Daoy (cell line): Measurements from ENCODE around the gene EDAR. TPM values are rescaled to one million over a fixed set of nuclear protein-coding genes. Genes with fewer than 3 reads are reported as not detected.

Experiments used
- DNase-seq: peaks from one replicate; pipeline ENCODE4 v3.0.0-alpha.2; 2015; ENCODE audit warnings: low read depth
- total RNA-seq: library from RNA; depleted of rRNA; stranded (reverse); fragments of >200 nt; shearing (Covaris generic); gene quantifications from 2 replicates; pipeline ENCODE4 v1.2.3, GENCODE V29; 2014; rRNA removed

Gene EDAR
- not detected in 2 replicates for total RNA-seq

DNA sequence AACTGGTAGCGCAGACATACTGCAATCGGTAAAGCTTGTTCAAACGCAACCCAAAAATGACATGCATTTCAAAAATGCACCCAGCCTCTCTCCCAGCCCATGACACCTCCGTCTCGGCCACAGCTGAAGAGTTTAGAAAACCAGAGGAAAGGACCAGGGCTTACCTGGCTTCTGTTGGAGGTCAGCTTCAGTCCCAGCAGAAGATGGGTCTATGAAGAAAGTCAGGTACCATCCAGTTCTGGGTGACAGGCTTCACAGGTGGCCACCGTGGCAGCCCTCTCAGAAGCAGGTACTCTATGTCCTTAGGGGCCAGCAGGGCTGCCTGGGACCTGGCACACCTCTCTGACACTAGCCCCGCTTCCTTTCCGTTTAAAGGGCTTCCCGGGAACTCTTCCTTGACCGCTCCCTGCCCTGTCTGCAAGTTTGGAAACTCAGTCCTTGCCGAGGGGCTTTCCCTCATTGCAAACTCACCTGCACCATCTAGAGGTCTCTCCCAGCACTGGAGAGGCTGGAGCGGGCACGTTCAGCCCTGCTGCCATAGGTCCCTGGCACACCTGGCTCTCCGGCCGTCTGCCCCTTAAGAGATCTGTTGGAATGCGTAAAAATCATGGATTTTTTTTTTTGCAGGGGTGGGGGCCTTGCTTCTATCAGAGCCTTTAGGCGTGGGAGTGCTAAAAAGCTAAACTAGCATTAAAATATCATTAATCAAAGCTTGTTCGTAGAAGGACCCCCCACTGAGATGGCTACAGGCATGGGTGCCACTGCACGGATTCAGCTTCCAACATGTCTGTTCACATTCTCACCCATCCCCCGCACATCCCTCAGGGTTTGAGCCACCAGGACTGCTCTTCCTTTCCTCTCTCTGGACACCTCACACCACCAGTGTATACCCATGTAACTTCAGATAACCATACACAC, at the start of gene EDAR:
TSS of gene EDAR (minus strand) at position 425 of the 918 bp plus-strand sequence. CDS start 58,206 bp downstream, outside the sequence.
- peak; percentile 54 for DNase-seq

GRCh38 chr2:109033171-109033570, 44.2 kb upstream of the EDAR start:
- no peak for DNase-seq

- no peak for DNase-seq
Measured at GRCh38 chr2:109032229-109032820, 43.3 kb upstream of the EDAR start.

DNA sequence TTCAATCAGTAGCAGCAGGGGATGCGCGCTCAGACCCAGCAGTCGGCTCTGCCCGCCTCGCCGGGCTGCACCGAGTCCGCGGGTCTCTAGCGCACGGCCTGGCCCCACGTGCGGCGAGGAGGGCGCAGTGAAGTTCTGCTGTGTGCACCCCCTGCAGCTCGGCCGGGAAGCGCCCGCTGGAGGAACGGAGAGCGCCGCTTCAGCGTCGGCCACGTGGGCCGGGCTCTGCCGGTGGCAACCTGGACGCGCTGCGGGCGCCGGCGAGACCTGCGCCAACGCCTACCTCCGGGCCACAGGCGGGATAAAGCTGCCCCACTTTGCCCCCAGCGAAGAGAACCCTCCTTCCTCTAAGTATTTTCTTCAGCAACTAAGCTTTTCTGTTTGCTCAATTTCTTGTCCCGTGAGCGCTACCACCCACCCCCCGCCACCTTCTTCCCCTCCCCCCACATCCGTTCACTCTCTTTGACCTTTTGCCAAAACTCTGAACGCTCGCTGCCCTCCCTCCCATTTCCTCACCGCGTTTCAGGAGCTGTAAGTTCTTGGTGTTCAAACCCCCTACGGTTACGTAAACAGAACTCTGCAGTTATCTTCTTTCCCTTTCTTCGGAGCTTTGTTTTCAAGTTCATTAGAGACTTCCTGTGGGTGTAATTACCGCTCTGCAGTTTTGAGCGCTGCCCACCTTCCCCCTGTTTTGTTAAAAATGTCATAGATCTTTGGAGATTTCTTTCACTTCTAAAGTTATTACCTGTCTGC, 42.6 kb upstream of the EDAR start:
- DNase-seq: peak; percentile 58

GRCh38 chr2:109030870-109031475, 42.0 kb upstream of the EDAR start:
- DNase-seq: no peak

DNA sequence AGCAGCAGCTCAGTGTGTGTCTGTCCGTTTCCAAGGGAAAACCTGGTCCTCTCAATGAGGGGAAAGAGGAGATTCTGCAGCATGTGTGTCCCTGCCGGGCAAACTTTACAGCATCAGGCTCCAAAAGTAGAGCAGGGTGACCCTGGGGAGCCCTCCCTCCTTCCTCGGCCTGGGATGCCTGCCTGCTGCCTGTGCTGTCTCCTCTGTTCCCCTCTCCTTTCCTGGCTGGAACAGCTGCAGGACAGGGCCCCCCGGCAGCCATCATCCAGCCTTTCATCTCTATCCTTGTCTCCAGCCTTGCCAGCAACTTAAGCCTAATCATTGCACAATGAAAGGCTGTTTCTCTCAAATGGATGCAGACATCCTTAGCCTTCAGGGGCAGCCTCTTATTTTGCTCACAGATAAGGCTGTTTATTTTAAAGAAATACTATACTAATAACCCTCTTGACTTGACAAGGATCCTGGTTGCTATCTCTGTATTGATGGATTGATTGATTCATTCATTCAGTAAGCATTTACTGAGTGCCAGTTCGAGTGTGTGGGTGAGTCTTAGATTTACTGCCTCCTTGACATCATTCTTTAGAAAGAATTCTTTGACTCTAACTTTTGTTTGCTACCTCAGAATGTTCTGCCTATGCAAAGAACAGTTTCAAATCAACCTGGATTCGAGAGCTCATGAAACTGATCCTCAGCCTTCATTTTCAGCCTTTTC, 40.6 kb upstream of the EDAR start:
- no peak for DNase-seq

- DNase-seq: no peak
Measured at GRCh38 chr2:109028738-109029489, 39.9 kb upstream of the EDAR start.

GRCh38 chr2:109028277-109028676, 39.3 kb upstream of the EDAR start:
- no peak for DNase-seq

DNA sequence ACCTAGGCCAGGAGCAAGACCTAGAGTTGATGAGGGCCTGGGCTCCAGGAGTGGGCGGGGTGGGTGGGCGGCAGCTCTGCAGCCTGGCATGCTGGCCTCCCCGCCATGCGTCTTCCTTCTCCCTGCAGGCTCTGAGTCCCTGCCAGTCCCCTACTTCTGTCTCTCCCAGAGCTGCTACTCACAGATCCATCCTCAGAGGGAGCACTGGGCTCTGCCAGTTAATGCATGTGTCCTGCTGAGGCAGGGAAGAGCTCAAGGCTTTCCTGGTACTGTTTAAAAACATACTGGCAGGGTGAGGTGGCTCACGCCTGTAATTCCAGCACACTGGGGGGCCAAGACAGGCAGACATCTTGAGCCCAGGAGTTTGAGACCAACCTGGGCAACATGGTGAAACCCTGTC, 38.7 kb upstream of the EDAR start:
- no peak for DNase-seq

GRCh38 chr2:109024477-109024876, 35.5 kb upstream of the EDAR start:
- no peak for DNase-seq

GRCh38 chr2:109021895-109022300, 32.9 kb upstream of the EDAR start:
- no peak for DNase-seq

GRCh38 chr2:109020217-109020637, 31.2 kb upstream of the EDAR start:
- peak; percentile 32 for DNase-seq

DNA sequence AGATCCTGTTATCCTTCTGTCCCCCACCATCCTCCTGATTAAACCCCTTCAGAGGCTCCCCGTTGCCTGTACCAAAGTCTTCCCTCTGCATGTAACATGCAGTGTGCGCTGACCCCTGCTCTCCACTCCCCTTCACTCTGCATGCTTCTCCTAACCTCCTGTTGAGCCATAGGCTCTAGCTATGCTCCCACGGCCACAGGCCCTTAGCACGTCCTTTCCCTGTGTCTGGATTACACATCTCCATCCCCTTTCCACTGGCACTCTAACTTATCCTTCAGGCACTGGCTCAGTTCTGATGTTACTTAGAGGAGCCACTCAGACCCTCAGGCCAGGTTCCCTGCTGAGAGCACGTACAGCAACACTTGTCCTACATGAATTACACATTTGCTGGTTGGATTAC, 29.4 kb upstream of the EDAR start:
- no peak for DNase-seq

- no peak for DNase-seq
Measured at GRCh38 chr2:109017017-109017416, 28.0 kb upstream of the EDAR start.

DNA sequence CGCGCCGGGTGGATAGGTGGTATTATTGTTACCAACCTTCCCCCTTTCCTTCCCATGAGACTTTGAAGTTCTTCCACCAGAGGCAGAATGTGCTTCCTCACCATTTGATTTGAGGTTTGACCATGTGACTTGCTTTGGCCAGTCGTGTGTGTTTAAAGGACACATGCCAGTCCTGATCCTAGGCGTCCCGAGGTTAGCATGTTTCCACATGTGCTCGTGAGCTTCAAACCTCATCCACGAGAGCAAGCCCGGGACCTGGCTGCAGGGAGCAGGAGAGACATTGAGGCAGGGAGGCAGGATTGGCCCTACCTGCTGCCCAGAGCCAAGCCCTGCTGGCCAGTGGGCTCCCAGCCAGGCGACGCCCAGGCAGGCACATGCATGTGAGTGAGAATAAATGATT, 27.4 kb upstream of the EDAR start:
- no peak for DNase-seq

- DNase-seq: no peak
Measured at GRCh38 chr2:109014476-109014875, 25.5 kb upstream of the EDAR start.

GRCh38 chr2:109013051-109013450, 24.0 kb upstream of the EDAR start:
- no peak for DNase-seq

DNA sequence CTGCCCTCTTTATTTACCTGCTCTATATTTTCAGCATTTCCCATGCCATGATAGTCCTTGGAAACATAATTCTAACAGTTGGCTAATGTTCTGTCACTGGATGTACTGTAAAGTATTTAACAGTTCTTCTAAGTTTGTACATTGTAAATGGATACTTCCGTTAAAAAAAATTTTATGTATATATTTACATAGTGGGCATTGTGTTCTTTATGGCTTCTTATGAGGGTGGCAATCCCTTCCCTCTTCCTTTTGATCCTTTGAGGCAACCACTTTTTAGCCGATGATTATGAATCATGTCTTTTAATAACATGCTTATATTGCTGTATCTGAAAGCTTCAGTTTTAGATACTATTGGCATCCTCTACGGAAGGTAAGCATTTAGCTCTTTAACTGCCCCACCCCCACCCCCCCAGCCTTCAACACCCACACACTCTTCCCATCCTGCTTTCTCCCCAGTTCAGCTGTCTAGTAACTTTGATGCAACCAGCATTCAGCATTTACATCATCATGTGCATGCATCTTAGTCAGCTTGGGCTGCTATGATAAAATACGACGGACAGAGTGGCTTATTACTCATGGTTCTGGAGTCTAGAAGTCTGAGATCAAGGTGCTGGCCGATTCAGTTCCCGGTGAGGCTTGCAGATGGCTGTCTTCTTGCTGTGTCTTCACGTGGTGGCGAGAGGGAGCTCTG, 21.0 kb upstream of the EDAR start:
- no peak for DNase-seq

DNA sequence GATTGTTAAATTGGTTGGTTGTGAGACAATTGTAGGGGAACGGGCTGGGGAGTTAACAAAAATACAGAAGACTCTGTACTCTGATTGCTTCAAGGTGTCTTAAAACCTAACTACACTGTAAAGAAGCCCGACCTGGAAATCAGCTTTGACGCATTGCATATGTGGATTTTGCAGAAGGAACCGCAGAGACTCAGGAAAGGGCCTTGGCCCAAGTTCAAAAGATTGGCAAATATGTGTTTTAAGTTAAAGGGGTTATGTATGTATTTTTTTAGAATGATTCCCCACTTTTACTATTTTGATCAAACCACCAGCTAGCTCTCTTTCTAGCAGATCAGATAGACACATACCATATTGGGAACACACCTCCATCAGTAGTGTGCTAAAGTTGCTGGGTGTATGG, 18.0 kb upstream of the EDAR start:
- no peak for DNase-seq

GRCh38 chr2:109005686-109006204, 16.7 kb upstream of the EDAR start:
- no peak for DNase-seq
